GM19372 (cell line): ENCODE measurements around the gene ZNF331.

Experiments used
- ATAC-seq: cut with Tn5 transposase; IDR thresholded peaks from one replicate; pipeline ENCODE4 v1.9.1; 2021; ENCODE audit warnings: mild to moderate bottlenecking, low read depth, moderate library complexity; ENCODE audit not compliant: unreplicated experiment

Gene ZNF331

GRCh38 chr19:53555352-53555751 is 17.4 kb downstream of the ZNF331 start:
- ATAC-seq: no peak

GRCh38 chr19:53571339-53571738 is 33.4 kb downstream of the ZNF331 start:
- no peak for ATAC-seq

- ATAC-seq: no peak
Measured at GRCh38 chr19:53576941-53577653, 39.2 kb downstream of the ZNF331 start.

- no peak for ATAC-seq
Measured at GRCh38 chr19:53577968-53578367, 40.0 kb downstream of the ZNF331 start.

GRCh38 chr19:53579518-53579917 is 41.6 kb downstream of the ZNF331 start:
- no peak for ATAC-seq

GRCh38 chr19:53580871-53581835 is 43.2 kb downstream of the ZNF331 start:
- no peak for ATAC-seq

- ATAC-seq: no peak
Measured at GRCh38 chr19:53581871-53582279, 43.9 kb downstream of the ZNF331 start.

GRCh38 chr19:53583181-53583580 is 45.2 kb downstream of the ZNF331 start:
- ATAC-seq: no peak

- no peak for ATAC-seq
Measured at GRCh38 chr19:53586277-53586691, 48.3 kb downstream of the ZNF331 start.

- ATAC-seq: no peak
Measured at GRCh38 chr19:53594811-53595509, 57.0 kb downstream of the ZNF331 start.

- ATAC-seq: no peak
Measured at GRCh38 chr19:53595510-53595867, 57.5 kb downstream of the ZNF331 start.

- no peak for ATAC-seq
Measured at GRCh38 chr19:53596056-53596455, 58.1 kb downstream of the ZNF331 start.

- ATAC-seq: no peak
Measured at GRCh38 chr19:53597023-53597422, 59.1 kb downstream of the ZNF331 start.

GRCh38 chr19:53598361-53598760 is 60.4 kb downstream of the ZNF331 start:
- ATAC-seq: no peak

GRCh38 chr19:53600217-53600616 is 62.3 kb downstream of the ZNF331 start:
- ATAC-seq: no peak

- ATAC-seq: no peak
Measured at GRCh38 chr19:53606031-53606430, 68.1 kb downstream of the ZNF331 start.

- ATAC-seq: no peak
Measured at GRCh38 chr19:53608381-53608780, 70.4 kb downstream of the ZNF331 start.

GRCh38 chr19:53612762-53613526 is 75.0 kb downstream of the ZNF331 start:
- no peak for ATAC-seq

GRCh38 chr19:53621885-53622740 is 84.2 kb downstream of the ZNF331 start:
- no peak for ATAC-seq
